HG02852 (cell line): ENCODE results near the gene TOM1L2.
"Not testable (repeated sequence)": the region's sequence is repeated elsewhere in the genome, so short reads cannot be mapped to it uniquely, and the experiment has no call there.

Experiments
- ATAC-seq: cut with Tn5 transposase; IDR thresholded peaks from one replicate; pipeline ENCODE4 v1.9.1; 2021; ENCODE audit warnings: mild to moderate bottlenecking, moderate library complexity; ENCODE audit not compliant: unreplicated experiment

The TOM1L2 gene

DNA sequence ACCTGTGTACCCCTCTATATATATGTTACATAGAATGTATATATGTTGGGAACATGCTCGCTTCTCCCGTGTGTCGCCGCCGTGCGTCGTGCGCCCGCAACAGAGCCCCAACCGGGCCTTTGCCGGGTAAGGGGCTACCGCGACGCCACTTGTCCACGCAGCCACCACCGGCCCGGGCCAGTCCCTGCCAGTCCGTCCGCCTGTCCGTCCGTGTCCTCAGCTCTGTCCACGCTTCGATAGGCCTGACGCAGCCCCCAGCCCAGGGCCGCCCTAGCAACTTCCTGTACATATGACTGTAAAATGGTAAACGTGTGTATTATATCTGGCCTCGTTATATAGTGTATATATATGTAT is 161.3 kb downstream of the TOM1L2 start:
- ATAC-seq, result no peak

DNA sequence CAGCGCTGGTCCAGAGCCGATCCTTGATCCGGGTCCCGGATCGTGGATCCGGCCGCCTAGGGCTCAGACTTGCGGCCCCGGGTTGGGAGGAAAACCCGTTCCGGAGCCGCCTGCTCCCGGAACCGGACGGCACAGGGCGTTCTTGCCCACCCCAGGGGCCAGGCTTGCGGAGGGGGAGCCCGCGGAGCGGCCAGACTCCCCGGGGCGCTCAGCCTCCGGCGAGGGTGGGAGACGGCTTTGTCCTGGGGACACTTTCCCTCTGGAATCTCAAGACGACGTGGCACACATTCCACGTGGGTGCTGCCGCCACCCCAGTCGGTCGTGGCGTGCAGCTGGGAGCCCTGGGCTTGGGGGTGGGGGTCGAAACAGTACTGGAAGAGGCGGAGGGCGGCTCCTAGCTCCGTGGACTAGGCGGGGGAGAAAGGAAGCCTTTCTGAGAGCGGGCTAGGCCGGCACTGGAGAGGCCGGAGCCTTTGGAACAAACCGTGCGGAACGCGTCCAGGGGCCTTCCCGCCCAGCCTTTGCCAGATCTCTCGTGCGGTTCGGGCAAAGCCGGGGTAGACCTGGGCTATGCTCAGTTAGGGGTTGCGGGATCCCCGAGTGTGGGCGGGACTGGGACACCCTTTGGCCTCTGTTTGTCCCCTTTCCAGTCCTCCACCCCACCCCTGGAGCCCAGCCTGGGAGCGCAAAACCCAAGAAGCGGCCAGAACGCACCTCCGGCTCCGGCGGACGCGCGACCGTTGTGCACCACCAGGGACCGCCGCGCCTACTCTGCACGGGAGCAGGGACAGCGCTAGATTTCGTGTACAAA is 161.9 kb downstream of the TOM1L2 start:
- no peak for ATAC-seq

DNA sequence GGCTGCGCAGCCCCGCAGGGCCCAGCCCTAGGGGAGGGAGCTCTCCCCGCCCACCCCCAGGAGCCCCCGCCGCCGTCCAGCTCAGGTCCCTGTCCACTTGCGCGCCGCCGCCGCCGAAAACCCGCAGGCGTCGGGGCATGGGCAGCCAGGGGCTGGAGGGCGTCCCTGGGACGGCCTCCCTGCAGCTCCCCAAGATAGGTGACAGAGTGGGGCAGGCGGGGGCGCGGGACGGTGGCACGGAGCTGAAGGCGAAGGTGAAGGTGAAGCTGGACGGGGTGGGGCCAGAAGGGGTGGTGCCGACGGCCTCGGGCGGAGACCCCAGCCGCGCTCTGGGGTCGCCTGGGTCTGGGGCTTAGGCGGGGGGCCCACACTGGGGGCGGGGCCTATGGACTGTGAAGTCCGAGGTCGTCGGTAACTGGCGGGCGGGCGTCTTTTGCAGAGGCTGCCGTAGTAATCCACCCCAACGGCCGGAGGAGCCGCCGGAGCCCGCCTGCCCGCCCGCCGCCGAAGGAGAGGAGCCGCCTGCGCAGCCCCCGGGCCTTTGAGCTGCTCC is 162.6 kb downstream of the TOM1L2 start:
- ATAC-seq, result no peak

DNA sequence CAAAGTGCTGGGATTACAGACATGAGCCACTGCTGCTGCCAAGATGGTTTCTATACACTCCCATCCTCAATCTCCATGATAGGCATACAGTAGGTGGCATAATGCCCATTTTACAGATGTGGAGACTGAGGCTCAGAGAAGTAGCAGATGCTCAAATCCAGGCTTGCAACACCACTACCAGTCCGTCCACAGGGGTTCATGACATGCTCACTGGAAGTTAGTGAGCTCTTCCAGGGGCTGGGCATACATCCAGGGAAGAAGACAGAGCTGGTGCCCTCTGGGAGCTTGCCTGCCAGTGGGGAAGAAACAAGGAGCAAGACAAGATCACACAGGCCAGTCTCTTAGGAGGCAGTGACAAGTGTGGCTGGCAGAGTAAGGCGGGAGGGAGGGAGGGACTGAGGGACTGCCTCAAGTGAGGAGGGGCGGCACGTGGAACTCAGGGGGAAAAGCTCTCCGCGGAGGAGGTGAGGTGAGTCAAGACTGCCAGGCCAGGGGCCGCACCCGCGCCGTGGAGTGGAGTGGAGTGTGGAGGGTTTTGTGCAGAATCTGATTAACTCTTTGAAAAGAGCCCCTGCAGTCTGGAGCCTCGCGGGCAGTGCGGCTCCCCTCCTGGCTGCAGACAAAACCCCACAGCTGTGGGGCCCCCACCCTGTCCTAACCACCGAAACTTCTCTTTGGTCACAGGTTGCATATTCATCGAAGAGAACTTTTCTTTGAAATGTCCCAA is 163.3 kb downstream of the TOM1L2 start:
- peak; percentile 67 for ATAC-seq

DNA sequence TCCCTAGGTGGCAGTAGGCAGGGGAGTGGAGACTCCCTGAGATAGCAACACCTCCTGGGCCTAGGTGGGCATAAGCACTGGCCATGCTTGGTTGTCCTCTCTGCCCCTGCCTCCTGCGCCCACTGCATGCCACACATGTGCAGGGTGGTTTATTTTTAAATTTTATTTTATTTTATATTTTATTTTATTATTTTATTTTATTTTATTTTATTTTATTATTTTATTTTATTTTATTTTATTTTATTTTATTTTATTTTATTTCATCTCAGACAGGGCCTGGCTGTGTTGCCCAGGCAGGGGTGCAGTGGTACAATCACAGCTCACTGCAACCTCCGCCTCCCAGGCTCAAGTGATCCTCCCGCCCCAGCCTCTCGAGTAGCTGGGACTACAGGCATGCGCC is 164.0 kb downstream of the TOM1L2 start:
- ATAC-seq, result not testable (repeated sequence)

DNA sequence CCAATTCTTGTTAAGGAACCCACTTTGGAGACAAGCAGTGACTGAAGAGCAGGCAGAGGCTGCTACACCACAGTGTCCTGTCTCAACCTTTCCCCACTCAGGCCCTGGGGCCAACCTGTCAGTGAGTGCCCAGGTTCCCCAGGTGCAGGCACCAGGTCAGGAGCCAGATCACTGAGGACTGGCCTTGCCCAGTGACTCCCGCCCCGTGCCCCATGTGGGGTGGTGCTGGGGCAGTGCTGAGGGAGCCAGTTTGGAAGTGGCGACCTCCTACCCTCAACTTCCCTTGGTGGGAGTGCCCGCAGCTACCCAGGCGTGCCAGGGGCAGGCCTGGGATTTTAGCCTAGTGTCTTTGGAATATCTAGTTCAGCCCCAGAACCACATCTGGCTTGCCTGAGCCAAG is 164.8 kb downstream of the TOM1L2 start:
- ATAC-seq, result no peak

DNA sequence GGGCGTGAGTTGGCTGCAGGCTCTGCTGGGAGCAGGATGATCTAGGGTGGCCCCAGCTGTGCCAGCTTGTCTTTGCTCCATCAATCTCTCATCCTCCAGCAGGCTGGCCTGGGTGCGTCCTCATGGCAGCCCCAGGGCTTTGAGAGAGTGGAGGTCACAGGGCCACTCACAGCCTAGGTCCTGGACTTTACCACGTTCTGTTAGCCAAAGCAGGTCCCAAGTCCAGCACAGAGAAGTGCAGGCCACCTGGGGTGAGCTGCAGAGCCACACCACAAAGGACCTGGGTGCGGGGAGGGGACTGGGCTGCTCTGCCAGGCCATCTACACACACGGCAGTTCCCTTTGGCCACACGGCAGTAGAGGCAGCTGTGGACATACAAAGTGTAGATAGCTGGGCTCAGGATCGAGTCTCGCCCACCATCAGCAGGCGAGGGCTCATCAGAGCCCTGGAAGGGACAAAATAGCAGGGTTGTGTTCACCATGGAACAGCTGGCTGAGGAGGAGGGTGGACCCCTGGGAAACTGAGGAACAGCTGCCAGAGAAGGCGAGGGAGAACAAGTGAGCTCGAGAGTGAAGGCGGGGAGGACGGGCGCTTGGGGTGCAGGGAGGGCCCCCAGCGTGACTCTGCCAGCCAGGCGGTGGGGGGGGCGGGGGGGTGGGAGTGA is 165.5 kb downstream of the TOM1L2 start:
- no peak for ATAC-seq

DNA sequence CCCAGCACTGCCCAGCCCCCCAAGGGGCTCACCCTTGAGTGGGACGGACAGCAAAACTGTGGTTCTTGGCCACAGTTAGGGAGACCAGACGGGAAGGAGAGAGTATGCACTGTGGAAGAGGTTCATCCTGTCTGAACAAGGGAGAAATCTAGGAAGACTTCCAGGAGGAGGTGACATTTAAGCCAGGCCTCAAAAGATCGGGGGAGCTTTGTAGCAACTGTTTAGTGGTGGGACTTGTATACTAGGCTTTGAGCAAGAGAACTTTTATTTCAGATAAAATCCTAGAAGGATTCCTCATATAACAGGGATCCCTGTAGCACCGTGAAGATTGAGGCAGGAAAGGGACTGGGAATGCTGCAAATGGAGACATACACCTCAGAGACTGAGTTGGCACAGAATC is 166.2 kb downstream of the TOM1L2 start:
- no peak for ATAC-seq

DNA sequence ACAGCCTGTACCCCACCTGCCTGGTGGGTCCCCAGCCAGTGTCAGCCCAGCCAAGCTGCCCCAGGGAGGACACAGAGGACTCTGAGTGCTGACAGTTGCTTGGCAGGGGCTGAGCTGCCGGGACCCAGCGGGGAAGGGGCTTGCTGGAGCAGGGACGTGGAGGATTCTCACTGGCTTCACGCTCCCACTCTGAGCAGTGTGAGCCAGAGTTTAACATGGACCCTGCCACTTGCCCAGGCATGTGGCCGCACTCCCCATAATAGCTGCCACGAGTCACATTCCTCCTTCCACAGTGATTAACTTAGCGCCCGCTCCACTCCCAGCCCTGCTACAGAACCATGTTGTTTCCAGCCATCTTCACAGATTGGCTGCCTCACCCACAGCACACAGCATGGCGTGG is 166.6 kb downstream of the TOM1L2 start:
- ATAC-seq, result no peak

DNA sequence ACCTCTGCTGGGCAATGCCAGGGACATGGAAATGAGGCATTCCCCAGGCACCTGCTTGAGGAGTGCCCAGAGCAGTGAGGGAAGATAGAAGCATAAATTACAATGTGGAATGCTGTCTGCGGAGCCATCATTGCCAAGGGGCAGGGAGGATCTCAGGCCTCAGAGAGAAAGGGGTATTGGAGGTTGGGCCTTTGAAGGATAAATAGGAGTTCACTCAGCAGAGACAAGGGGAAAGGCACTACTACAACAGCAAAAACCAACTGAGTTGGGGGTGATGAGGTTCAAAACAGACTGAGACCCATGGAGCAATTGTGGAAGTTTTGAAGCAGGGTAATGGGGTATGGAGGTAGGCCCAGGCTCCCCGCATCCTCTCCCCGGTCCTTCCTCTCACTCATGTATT is 168.2 kb downstream of the TOM1L2 start:
- no peak for ATAC-seq

DNA sequence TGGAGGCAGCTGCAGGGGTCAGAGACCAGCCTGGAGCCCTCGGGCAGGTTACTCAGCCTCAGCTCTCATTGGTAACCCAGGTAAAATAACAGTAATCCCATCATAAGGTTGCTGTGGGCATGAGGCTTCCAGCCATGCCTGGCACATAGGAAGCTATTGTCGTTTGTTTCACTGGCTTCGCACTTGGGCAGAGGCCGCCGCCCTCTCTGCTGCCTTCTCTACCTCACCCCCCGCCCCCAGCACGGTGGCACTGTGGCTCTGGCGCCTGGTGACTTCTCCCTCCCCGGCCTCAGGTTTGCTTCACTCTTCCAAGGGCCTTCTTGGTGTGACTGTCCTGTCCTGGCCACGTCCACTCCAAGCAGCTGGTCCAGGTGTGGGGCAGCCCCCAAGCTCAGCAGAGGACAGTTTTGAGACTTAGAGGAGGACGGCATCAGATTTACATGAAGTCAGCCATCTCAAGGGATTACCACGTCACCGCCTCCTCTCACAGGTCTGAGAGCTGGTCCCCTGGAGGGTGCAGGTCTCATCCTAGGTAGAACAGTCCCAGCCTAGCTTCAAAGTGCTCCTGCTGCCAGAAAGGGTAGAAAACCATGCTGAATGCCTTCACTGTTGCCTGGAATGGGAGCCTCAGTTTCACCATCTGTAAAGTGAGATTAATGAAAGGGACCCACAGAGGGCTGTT is 170.3 kb downstream of the TOM1L2 start:
- no peak for ATAC-seq

DNA sequence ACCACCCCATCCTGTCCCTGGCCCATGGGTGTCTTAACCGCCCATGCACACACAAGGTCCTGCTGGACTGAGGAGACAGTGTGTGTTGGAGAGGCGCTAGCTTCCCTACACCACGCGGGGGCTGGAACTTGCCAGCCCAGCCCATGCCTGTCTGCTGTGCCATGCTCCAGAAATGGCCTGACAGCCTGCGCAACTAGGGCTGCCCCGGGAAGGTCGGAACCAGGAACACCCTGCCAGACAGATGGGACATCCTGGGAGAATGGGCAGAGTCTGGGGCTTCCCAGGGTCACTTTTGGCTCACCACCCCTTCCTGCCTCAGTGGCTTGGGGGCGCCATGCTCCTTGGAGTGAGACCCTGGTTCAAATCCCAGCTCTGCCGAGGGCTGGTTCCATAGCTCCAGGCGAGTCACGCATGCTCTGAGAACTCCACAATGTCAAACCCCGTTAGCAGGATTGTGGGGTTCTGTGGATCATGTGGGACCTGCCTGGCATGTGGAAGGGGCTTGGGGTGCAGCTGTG is 171.6 kb downstream of the TOM1L2 start:
- no peak for ATAC-seq

DNA sequence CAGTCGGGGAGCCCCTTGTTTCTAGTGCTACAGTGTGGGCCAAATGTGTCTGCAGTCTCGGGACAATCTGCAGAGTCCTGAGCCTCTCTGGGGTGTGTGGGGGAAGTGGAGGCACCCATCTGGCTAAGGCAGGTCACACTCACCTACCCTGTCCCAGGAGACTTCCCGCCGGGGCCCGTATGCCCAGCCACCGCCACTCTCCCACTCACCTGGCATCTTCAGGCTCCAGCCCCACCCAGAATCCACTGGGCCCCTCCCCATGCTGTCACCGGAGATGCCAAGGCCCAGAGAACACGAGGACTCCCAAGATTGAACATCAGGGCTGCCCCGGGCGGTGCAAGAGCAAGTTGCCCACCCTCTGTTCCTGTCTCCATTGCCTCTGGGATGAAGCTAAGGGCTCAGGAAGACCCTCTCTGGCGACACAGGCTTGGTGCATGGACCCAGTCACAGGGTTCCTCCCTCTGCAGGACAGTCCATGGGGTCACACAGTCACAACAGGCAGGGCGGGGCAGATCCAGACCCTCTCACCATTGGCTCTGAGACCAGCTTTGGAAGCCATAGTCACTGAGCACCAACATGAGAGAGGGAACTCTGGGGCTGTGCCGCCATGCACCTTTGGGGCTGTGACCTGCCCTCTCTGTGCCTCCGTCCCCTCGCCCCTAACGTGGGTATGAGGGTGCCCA is 173.5 kb downstream of the TOM1L2 start:
- no peak for ATAC-seq

DNA sequence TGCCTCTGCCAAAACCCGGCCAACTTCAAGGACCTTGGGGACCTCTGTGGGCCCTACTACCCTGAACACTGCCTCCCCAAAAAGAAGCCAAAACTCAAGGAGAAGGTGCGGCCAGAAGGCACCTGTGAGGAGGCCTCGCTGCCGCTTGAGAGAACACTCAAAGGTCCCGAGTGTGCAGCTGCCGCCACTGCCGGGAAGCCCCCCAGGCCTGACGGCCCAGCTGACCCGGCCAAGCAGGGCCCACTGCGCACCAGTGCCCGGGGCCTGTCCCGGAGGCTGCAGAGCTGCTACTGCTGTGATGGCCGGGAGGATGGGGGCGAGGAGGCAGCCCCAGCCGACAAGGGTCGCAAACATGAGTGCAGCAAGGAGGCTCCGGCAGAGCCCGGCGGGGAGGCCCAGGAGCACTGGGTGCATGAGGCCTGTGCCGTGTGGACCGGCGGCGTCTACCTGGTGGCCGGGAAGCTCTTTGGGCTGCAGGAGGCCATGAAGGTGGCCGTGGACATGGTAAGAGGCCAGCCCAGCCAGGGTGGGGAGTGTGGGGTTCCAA is 174.1 kb downstream of the TOM1L2 start:
- ATAC-seq, result no peak

DNA sequence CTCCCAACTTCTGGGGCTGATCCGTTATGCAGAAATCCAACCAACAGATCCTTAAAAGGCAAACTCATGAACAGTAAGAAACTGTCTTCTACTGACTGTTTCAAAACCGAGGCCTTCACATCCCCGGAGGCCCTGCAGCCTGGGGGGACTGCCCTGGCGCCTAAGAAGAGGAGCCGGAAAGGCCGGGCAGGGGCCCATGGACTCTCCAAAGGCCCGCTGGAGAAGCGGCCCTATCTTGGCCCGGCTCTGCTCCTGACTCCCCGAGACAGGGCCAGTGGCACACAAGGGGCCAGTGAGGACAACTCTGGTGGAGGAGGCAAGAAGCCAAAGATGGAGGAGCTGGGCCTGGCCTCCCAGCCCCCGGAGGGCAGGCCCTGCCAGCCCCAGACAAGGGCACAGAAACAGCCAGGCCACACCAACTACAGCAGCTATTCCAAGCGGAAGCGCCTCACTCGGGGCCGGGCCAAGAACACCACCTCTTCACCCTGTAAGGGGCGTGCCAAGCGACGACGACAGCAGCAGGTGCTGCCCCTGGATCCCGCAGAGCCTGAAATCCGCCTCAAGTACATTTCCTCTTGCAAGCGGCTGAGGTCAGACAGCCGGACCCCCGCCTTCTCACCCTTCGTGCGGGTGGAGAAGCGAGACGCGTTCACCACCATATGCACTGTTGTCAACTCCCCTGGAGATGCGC is 174.9 kb downstream of the TOM1L2 start:
- no peak for ATAC-seq

DNA sequence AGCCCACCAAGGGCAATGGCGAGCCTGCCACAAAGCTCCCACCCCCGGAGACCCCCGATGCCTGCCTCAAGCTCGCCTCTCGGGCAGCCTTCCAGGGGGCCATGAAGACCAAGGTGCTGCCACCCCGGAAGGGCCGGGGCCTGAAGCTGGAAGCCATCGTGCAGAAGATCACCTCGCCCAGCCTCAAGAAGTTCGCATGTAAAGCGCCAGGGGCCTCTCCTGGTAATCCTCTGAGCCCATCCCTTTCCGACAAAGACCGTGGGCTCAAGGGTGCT is 175.5 kb downstream of the TOM1L2 start:
- no peak for ATAC-seq

DNA sequence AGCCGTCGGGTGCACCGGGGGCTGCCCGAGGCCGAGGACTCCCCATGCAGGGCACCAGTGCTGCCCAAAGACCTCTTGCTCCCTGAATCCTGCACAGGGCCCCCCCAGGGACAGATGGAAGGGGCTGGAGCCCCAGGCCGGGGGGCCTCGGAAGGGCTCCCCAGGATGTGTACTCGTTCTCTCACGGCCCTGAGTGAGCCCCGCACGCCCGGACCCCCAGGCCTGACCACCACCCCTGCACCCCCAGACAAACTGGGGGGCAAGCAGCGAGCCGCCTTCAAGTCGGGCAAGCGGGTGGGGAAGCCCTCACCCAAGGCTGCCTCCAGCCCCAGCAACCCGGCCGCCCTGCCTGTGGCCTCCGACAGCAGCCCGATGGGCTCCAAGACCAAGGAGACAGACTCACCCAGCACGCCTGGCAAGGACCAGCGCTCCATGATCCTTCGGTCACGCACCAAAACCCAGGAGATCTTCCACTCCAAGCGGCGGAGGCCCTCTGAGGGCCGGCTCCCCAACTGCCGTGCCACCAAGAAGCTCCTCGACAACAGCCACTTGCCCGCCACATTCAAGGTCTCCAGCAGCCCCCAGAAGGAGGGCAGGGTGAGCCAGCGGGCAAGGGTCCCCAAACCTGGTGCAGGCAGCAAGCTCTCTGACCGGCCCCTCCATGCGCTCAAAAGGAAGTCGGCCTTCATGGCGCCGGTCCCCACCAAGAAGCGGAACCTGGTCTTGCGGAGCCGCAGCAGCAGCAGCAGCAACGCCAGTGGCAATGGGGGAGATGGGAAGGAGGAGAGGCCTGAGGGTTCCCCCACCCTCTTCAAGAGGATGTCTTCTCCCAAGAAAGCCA is 176.0 kb downstream of the TOM1L2 start:
- ATAC-seq, result no peak

DNA sequence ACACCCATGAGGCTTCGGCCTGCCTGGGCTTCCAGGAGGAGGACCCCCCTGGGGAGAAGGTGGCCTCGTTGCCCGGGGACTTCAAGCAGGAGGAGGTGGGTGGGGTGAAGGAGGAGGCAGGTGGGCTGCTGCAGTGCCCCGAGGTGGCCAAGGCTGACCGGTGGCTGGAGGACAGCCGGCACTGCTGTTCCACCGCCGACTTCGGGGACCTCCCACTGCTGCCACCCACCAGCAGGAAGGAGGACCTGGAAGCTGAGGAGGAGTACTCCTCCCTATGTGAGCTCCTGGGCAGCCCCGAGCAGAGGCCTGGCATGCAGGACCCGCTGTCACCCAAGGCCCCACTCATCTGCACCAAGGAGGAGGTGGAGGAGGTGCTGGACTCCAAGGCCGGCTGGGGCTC is 176.9 kb downstream of the TOM1L2 start:
- no peak for ATAC-seq

DNA sequence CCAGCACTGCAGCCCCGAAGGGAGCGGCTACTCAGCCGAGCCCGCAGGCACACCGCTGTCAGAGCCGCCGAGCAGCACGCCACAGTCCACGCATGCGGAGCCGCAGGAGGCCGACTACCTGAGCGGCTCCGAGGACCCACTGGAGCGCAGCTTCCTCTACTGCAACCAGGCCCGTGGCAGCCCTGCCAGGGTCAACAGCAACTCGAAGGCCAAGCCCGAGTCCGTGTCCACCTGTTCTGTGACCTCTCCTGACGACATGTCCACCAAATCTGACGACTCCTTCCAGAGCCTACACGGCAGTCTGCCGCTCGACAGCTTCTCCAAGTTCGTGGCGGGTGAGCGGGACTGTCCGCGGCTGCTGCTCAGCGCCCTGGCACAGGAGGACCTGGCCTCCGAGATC is 177.8 kb downstream of the TOM1L2 start:
- no peak for ATAC-seq
